Renal pelvis (tissue), 4 donors: Measurements from ENCODE around the gene RPH3AL. TPM values are rescaled to one million over a fixed set of nuclear protein-coding genes. Genes with fewer than 3 reads are reported as not detected.
"Not testable (repeated sequence)": the region's sequence is repeated elsewhere in the genome, so short reads cannot be mapped to it uniquely, and the experiment has no call there.

ENCODE experiments used
- DNase-seq: peaks from one replicate; pipeline ENCODE4 v3.0.0-alpha.2; 2013
- polyA plus RNA-seq, 3 donors: library from polyadenylated mRNA; unstranded; fragments of 120-200 nt; gene quantifications; one replicate each; pipeline ENCODE4 v1.2.1, GENCODE V29; 2013; ENCODE audit not compliant: insufficient read length in 3 of 3

RPH3AL gene
- polyA plus RNA-seq, 3 donors, result 15.7 to 29.5 (median 23.1) TPM

- no peak for DNase-seq
These were observed 113.7 kb downstream of the RPH3AL start for GRCh38 chr17:238964-239259.

- no peak for DNase-seq
These were observed 114.3 kb downstream of the RPH3AL start for GRCh38 chr17:238071-238963.

- DNase-seq, result no peak
These were observed 115.1 kb downstream of the RPH3AL start for GRCh38 chr17:237406-237955.

GRCh38 chr17:236641-237405 lies 115.8 kb downstream of the RPH3AL start:
- DNase-seq, result no peak

- DNase-seq, result no peak
These were observed 116.6 kb downstream of the RPH3AL start for GRCh38 chr17:235831-236640.

- DNase-seq, result not testable (repeated sequence)
These were observed 117.4 kb downstream of the RPH3AL start for GRCh38 chr17:234994-235830.

- DNase-seq, result not testable (repeated sequence)
These were observed 118.2 kb downstream of the RPH3AL start for GRCh38 chr17:234163-234993.

- no peak for DNase-seq
These were observed 119.1 kb downstream of the RPH3AL start for GRCh38 chr17:233473-233941.

- DNase-seq, result no peak
These were observed 120.4 kb downstream of the RPH3AL start for GRCh38 chr17:231966-232807.

- no peak for DNase-seq
These were observed 121.2 kb downstream of the RPH3AL start for GRCh38 chr17:231191-231965.

GRCh38 chr17:230395-230770 lies 122.2 kb downstream of the RPH3AL start:
- no peak for DNase-seq

GRCh38 chr17:229709-230394 lies 122.8 kb downstream of the RPH3AL start:
- no peak for DNase-seq

- no peak for DNase-seq
These were observed 123.5 kb downstream of the RPH3AL start for GRCh38 chr17:228951-229708.

- DNase-seq, result no peak
These were observed 124.5 kb downstream of the RPH3AL start for GRCh38 chr17:227946-228615.

GRCh38 chr17:227078-227945 lies 125.3 kb downstream of the RPH3AL start:
- DNase-seq, result no peak
